Kidney (tissue), 14 donors: ENCODE results near the gene RGL3. TPM values are rescaled to one million over a fixed set of nuclear protein-coding genes. Genes with fewer than 3 reads are reported as not detected.

Source experiments
- DNase-seq, 5 donors: peaks; one replicate each; pipeline ENCODE4 v3.0.0-alpha.2; 2013 to 2020
- FAIRE-seq: peaks from 2 replicates; lab custom pipeline; 2012; peaks lifted over from hg19 to GRCh38; lab: Jason Lieb, UNC
- H3K27ac ChIP-seq, 2 donors: one replicate each; pipeline ENCODE4 v1.7.0; 2013; ENCODE audit warnings: low read depth in 2 of 2, low read length in 2 of 2, inconsistent platforms in 1 of 2
- H3K27me3 ChIP-seq: one replicate; pipeline ENCODE4 v1.7.1; 2013; ENCODE audit warnings: low read length, inconsistent platforms; ENCODE audit not compliant: control insufficient read depth, insufficient read depth
- H3K36me3 ChIP-seq, 3 donors: one replicate each; pipeline versions ENCODE4 v1.7.0 to v1.7.1; 2013; ENCODE audit warnings: low read length in 3 of 3, control low read depth in 1 of 3, inconsistent platforms in 1 of 3; ENCODE audit not compliant: insufficient read depth in 3 of 3, control insufficient read depth in 2 of 3
- H3K4me1 ChIP-seq, 3 donors: one replicate each; pipeline versions ENCODE4 v1.7.0 to v1.7.1; 2013; ENCODE audit warnings: low read length in 3 of 3, inconsistent platforms in 1 of 3, low read depth in 1 of 3; ENCODE audit not compliant: control insufficient read depth in 2 of 3, insufficient read depth in 2 of 3
- H3K4me3 ChIP-seq, 3 donors: one replicate each; pipeline versions ENCODE4 v1.7.0 to v1.8.1; 2013; ENCODE audit warnings: low read length in 3 of 3, control low read depth in 1 of 3, inconsistent platforms in 1 of 3
- H3K9ac ChIP-seq, 3 donors: one replicate each; pipeline versions ENCODE4 v1.7.0 to v1.7.1; 2013; ENCODE audit warnings: low read length in 3 of 3, control low read depth in 1 of 3, inconsistent platforms in 1 of 3
- H3K9me3 ChIP-seq, 3 donors: one replicate each; pipeline versions ENCODE4 v1.7.0 to v1.7.1; 2013; ENCODE audit warnings: low read length in 3 of 3, control low read depth in 1 of 3, inconsistent platforms in 1 of 3; ENCODE audit not compliant: control insufficient read depth in 2 of 3, insufficient read depth in 1 of 3
- intact Hi-C: fragments of 100-400 bp; cut with DNase I; formaldehyde crosslinking; loops from one replicate; pipeline ENCODE4 v1.11.1; 2022
- polyA plus RNA-seq: library from polyadenylated mRNA; stranded (reverse); fragments of 350-450 nt; fragmentation: Illumina TruSeq; extraction: RNeasy Lipid Tissue Mini Kit (QIAGEN cat#74804); gene quantifications from one replicate; pipeline ENCODE4 v1.2.3, GENCODE V29; 2014; ENCODE audit warnings: low read depth, low replicate concordance; ENCODE audit not compliant: insufficient read depth
- total RNA-seq: library from RNA; stranded (reverse); fragmentation: NEBNext Ultra II Directional; extraction: Animal tissue kit (Norgen Biotek cat#: 25700); gene quantifications from one replicate; pipeline ENCODE4 v1.2.1, GENCODE V29; 2021
- TF ChIP-seq, protein P1 (sequence below): IDR thresholded peaks from 3 replicates; pipeline ENCODE4 v1.5.1; 2012; ENCODE audit warnings: mild to moderate bottlenecking, moderate library complexity, borderline replicate concordance; ENCODE audit not compliant: insufficient read depth; ENCODE audit errors: extremely low read depth
- donor health status: control.
- donor health status: control.
- donor health status: control.
- donor health status: control.
- donor health status: control.
- donor health status: DM: yes; HTN: yes; CAD: no.
- donor health status: Normal renal cell carcinoma (clear cell type).

The RGL3 gene
- total and polyA plus RNA-seq, 2 donors from 2014 or later, result 56.9 to 126 TPM

DNA sequence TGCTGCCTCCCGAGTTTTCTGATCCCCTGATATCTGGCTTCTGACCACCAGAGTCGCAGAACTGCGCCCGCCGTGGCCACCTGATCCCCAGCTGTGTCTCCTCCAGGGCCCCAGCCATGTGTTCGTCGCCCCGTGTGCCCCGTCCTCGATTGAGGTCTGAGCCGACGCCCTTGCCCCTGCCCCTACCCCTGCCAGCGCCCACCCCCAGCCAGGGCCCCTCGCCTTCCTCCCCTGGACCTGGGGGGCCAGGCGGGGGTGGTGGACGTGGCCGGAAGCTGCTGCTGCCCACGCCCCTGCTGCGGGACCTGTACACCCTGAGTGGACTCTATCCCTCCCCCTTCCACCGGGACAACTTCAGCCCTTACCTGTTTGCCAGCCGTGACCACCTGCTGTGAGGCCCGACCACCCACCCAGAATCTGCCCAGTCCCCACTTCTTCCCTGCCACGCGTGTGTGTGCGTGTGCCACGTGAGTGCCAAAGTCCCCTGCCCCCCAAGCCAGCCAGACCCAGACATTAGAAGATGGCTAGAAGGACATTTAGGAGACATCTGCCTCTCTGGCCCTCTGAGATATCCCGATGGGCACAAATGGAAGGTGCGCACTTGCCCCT lies 54.7 kb downstream of the RGL3 start:
- H3K9me3 ChIP-seq, result no peaks in the 10 kb centered on the region
- intact Hi-C loops, result no loop called here
- H3K4me3 ChIP-seq, result no peak overlapping the region
- H3K27ac ChIP-seq, result no peak overlapping the region
- no peak for FAIRE-seq
- no peaks in the 10 kb centered on the region for H3K4me1 ChIP-seq
- H3K27me3 ChIP-seq, result no peaks in the 10 kb centered on the region
- H3K9ac ChIP-seq, result no peak overlapping the region
- no peaks in the 10 kb centered on the region for H3K36me3 ChIP-seq
- TF ChIP-seq, protein P1, sequence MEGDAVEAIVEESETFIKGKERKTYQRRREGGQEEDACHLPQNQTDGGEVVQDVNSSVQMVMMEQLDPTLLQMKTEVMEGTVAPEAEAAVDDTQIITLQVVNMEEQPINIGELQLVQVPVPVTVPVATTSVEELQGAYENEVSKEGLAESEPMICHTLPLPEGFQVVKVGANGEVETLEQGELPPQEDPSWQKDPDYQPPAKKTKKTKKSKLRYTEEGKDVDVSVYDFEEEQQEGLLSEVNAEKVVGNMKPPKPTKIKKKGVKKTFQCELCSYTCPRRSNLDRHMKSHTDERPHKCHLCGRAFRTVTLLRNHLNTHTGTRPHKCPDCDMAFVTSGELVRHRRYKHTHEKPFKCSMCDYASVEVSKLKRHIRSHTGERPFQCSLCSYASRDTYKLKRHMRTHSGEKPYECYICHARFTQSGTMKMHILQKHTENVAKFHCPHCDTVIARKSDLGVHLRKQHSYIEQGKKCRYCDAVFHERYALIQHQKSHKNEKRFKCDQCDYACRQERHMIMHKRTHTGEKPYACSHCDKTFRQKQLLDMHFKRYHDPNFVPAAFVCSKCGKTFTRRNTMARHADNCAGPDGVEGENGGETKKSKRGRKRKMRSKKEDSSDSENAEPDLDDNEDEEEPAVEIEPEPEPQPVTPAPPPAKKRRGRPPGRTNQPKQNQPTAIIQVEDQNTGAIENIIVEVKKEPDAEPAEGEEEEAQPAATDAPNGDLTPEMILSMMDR, result no peak
- no peak for DNase-seq

DNA sequence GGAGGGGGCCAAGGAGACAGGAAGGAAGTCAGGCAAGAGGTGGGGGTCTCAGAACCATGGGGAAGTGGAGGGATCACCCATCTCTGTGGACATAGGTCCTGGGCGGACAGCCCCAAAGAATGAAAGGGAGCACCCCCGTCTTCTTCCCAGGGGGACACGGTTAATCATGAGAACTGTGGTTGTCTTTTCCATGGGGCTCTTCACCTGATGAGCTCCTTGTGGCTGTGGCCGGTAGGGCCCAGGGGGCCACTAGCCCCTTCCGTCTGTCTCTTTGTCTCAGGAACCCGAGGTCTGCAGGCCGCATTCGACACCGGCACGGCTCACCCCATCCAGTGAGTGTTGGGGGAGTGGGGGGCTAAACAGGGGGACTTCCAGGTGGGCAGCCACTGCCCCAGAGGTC lies 55.2 kb downstream of the RGL3 start:
- Histone ChIP-seq H3K4me3 (no peak overlapping the region), H3K9me3 (no peaks in the 10 kb centered on the region), H3K27ac (no peak overlapping the region), H3K36me3 (no peaks in the 10 kb centered on the region), H3K4me1 (no peaks in the 10 kb centered on the region), H3K9ac (no peak overlapping the region), H3K27me3 (no peaks in the 10 kb centered on the region)
- TF ChIP-seq, protein P1, result no peak
- FAIRE-seq, result no peak
- DNase-seq, result no peak
- intact Hi-C loops, result no loop called here

DNA sequence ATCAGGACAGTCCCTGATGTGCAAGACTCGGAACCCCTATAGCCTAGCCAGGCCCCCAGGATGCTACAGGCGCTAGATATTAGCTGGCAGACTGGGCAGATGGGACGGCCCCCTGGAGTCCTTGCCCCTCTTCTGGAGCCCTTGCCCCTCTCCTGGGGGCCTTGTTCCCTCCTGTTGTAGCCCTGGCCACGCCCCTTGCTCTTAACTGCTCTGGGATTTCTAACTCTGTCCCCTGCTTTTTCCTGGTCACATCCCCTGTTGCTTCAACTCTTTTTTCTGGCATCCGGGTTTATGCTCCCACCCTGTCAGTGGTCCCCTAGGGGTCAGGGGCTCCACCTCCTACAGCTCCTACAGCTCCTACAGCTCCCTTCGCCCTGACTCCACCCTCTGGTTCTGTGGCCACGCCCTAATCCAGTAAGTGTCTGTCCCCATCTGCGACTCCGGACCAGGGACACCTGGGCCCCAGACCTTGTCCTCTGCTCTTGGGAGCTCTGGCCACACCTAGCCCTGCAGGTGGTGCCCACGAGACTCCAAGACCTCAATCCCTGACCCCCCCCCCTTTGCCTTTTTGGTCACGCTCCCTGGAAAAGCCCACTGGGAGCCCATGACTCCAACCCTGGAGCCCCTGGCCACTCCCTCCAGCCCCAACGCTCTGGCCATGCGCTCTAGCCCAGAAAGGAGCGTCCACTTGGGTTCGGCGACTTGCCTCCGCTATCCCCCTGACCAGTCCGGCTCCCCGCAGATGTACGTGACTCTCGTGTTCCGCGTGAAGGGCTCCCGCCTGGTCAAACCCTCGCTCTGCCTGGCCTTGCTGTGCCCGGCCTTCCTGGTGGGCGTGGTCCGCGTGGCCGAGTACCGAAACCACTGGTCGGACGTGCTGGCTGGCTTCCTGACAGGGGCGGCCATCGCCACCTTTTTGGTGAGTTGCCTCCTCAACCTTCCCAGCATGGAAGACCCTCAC lies 57.1 kb downstream of the RGL3 start:
- Histone ChIP-seq H3K4me1 (no peaks in the 10 kb centered on the region), H3K27ac (no peak overlapping the region), H3K36me3 (no peaks in the 10 kb centered on the region), H3K4me3 (no peak overlapping the region), H3K27me3 (no peaks in the 10 kb centered on the region), H3K9me3 (no peaks in the 10 kb centered on the region), H3K9ac (no peak overlapping the region)
- intact Hi-C loops, result no loop called here
- FAIRE-seq (no peak), DNase-seq (no peak)
- TF ChIP-seq, protein P1, result no peak
